OCI-LY3 (cell line): ENCODE measurements around the gene JAML.

Experiments used
- EZH2phosphoT487 ChIP-seq: fragments of 200-600 bp; shearing (Covaris generic); IDR thresholded peaks from 2 replicates; pipeline ENCODE4 v1.6.1; 2018; ENCODE audit warnings: antibody characterized with exemption, mixed run types, low read depth
- TF ChIP-seq, protein P1 (sequence below): fragments of 200-600, 300-600 bp; sonication (generic); IDR thresholded peaks from 2 replicates; pipeline ENCODE4 v1.5.1; 2014; ENCODE audit warnings: antibody characterized with exemption, low read length, low read depth

DNA sequence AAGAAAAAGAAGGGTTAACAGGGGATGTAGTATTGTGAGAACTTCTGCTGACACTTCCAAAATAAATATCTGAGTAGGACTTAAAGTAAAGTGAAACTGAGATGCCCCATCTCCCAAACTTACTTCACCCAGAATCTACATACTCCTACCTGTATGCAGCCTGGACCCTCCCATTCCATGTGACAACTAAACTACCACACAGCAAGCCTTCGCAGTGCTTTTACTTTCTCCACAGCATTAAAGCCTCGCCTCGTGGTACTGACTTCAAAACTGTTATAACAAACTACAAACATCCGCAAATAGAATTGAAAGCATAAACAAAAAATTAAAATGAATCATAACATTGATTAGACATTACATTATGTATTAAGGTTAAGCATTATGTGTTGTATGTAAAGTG, 38.3 kb upstream of the JAML start:
- TF ChIP-seq, protein P1, sequence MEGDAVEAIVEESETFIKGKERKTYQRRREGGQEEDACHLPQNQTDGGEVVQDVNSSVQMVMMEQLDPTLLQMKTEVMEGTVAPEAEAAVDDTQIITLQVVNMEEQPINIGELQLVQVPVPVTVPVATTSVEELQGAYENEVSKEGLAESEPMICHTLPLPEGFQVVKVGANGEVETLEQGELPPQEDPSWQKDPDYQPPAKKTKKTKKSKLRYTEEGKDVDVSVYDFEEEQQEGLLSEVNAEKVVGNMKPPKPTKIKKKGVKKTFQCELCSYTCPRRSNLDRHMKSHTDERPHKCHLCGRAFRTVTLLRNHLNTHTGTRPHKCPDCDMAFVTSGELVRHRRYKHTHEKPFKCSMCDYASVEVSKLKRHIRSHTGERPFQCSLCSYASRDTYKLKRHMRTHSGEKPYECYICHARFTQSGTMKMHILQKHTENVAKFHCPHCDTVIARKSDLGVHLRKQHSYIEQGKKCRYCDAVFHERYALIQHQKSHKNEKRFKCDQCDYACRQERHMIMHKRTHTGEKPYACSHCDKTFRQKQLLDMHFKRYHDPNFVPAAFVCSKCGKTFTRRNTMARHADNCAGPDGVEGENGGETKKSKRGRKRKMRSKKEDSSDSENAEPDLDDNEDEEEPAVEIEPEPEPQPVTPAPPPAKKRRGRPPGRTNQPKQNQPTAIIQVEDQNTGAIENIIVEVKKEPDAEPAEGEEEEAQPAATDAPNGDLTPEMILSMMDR = no peak
- TF ChIP-seq EZH2phosphoT487 = no peak
